Left forelimb (tissue), 1 donor: ENCODE measurements around the gene CDH13.
"Not testable (repeated sequence)": the region's sequence is repeated elsewhere in the genome, so short reads cannot be mapped to it uniquely, and the experiment has no call there.

Source experiments
- DNase-seq: peaks from one replicate; pipeline ENCODE4 v3.0.0-alpha.2; 2018; ENCODE audit warnings: low spot score

The CDH13 gene

DNA sequence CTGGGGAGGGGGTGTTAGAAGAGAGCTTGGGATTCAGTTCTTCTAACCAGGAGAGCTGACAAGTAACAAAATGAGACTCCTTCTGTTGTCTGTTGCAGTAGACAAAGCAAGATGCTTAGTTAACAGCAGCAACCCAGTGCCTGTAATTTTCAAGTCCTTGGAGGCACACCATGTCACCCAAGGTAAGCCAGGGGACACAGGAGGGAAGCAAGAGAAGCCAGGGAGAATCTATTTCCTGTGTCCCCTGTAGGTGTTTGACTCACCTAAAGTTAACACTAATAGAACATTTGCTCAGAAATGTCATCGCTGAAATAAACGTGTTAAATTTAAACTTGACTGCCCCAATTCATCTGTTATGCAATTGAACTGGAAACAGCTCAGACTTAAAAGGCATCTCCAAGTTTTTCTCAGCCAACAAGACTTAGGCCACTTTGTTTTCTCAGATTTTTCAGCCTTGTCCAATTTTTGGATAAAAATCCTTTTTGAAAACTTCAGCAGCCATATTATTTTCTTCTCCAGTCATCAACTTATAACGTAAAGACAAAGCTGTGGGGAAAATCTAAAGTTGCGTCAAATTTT, 257.6 kb downstream of the CDH13 start:
- no peak for DNase-seq

GRCh38 chr16:82886146-82886545, 259.4 kb downstream of the CDH13 start:
- no peak for DNase-seq

- DNase-seq, result no peak
Measured at GRCh38 chr16:82888591-82889001, 261.8 kb downstream of the CDH13 start.

GRCh38 chr16:82891424-82891823, 264.7 kb downstream of the CDH13 start:
- no peak for DNase-seq

- DNase-seq, result no peak
Measured at GRCh38 chr16:82891918-82892317, 265.1 kb downstream of the CDH13 start.

DNA sequence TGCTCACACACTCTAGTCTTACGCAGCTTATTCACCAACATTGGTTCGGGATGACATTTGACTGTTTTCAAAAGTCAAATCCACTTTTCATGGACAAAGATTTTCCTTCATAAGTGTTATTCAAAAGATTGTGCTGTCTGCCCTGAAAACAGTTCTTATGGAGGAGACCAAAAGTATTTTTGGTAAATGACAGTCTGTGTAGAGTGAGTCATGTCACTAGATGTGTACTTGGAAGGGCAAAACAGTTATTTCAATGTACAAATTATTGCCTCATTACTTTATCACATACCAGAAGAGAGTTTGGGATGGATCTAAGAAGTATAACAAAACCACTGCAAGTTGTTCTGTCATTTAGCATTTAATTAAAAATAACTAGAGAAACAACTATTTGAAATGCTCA, 265.6 kb downstream of the CDH13 start:
- no peak for DNase-seq

- DNase-seq, result no peak
Measured at GRCh38 chr16:82895843-82896242, 269.1 kb downstream of the CDH13 start.

DNA sequence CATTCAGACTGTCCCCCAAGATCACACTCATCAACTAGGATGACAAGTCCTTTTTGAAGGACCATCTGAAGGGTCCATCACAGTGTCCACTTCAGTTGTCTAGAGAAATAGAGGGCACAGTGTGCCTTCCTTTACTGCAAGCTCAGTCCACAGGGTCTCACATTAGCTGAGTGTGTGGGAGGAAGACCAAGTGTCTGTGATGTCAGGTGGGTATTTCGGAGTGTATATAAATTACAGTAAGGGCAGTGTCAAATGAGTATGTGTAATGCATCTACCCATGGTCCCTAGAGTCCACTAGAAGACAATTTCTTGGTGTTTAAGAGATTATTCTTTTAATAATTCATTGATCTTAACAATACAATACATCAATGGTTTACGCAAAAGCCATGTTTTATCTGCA, 272.2 kb downstream of the CDH13 start:
- no peak for DNase-seq

DNA sequence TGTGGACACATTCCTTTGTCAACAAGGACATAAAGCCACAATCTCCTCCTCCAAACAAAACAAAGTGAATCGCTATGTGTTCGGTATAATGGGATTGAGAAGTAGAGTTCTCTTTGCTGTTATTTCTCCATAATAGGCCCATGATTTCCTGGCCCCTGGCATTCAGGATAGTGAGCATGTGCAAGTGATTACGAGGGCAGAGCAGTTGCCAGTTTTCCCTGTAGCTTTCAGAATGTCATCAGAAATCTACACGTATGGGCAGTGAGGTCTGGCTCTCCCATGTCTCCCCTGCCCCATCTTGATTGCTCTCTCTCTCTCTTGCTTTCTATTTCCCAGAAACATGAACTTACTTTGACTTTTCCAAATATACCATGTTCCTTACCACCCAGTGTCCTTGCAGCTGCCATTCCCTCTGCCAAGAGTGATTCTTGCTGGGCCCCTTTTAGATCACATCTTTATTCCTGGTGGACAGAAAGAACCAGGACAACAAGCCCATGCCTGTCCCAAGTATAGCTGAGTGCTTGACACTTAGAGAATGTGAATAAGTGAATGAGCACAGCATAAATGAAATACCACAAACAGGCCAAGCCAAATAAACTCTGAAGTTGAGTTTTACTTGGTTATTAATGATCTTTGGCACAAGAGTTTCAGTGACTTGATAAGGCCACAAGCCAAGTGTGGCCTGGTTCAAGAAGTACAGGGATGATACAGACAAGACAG, 273.1 kb downstream of the CDH13 start:
- no peak for DNase-seq

DNA sequence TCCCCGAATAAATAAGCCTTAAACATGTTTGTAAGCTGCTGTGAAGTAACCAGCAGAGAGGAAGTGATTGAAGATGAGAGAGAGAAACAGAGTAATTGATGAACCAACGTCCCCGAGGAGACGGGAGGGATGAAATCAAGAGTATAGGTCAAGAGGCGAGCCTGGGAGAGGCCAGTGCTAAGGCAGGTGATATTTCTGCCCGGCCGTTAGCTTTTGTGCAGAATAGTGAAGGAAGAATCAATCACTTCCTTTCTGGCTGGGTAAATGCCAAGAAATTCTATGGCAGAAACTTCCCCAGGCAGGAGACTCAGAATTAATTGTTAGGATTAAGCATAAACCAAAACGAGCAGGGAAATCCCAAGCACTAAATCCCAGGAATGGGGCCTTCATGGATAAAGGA, 273.8 kb downstream of the CDH13 start:
- no peak for DNase-seq

DNA sequence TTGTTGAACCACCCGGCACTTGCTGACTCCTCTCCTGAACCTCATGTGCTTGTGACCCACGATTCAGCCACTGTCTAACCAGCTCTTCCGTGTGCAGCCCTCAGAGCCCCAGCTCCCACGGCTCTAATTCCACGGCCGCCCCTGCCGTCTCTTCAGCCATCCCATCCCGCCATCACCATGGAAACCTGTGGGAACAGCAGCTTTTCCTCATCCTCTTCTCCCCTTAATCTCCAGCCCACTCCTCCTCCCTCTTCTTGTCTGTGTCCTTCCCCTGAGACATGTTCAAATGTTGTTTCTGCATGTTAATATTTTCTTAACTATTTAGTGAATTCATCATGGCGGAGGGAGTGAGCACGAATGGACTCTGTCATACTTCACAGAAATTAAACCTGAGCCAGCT, 285.2 kb downstream of the CDH13 start:
- no peak for DNase-seq

DNA sequence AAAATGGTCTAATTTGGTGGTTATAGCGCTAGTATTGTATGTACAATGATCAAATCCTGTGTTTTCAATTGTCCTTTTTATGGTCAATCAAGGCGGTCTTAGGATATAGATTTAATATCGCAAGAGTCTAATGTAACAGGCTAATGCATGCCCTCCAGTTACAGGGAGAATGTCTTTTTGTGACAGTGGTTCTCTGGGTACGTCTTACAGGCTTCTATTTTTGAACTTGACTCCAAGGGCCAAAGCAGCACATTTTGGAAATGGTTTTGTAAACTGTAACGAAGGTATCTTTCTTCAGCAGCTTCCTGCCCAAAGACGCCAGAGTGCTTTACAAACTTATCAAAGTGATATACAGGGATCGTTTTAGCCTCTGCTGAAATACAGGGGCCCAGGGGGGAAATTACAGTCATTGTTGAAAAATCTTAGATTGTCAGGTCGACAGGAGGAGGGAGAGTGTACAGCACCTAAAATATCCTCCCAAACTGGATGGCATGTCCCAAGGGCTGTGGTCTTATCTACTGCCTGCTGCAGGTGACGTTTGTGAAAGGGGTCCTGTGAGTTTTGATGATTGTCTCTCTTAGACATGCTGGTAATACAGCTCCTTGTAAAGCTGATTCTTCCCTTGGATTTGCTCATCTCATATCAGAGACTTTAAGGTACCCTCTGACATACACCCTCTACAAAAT, 288.5 kb downstream of the CDH13 start:
- DNase-seq, result no peak

GRCh38 chr16:82917886-82918595, 291.3 kb downstream of the CDH13 start:
- no peak for DNase-seq

DNA sequence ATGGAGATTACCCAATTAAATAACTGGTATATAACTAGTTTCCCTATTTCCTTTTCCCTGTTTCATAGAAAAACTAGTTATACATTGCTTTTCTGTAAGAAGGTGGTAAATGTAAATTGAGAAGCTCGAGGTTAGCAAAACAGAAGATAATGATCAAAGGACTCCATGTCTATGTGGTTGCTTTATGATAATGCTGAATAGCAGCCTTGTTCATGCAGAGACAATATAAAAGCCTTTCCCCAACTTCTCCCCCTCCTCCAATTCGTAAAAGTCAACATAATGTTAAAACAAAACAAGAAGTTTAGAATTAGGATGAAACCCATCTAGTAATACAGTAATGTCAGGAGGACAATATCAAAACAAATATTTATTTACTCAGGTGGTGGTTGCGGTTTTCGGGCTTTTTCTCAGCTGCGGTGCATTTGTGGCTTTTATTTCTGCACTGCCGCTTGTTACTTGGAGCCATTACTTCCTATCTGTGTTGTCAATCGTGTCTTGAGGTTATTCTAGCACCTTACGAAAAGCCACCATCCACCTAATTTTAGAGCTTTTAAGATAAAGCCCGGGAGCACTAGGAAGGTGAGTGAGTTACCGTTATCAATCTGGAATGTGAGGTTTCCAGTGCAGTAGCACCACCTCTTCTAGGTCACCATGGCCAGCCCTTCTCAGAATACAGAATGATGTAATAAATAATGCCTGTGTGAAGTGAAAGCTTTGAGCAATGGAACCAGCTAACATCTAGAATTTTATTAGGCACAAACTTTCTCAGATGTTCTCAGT, 297.5 kb downstream of the CDH13 start:
- DNase-seq, result no peak

- no peak for DNase-seq
Measured at GRCh38 chr16:82926500-82926899, 299.7 kb downstream of the CDH13 start.

DNA sequence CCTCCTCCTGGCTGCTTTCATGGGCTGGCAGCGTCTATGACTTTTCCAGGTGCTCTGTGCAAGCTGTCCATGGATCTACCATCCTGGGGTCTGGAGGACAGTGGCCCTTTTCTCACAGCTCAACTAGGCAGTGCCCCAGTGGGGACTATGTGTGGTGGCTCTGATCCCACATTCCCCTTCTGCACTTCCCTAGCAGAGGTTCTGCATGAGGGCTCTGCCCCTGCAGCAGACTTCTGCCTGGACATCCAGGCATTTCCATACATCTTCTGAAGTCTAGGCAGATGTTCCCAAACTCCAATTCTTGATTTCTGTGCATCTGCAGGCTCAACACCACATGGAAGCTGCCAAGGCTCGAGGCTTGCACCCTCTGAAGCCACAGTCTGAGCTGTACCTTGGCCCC, 307.2 kb downstream of the CDH13 start:
- not testable (repeated sequence) for DNase-seq

DNA sequence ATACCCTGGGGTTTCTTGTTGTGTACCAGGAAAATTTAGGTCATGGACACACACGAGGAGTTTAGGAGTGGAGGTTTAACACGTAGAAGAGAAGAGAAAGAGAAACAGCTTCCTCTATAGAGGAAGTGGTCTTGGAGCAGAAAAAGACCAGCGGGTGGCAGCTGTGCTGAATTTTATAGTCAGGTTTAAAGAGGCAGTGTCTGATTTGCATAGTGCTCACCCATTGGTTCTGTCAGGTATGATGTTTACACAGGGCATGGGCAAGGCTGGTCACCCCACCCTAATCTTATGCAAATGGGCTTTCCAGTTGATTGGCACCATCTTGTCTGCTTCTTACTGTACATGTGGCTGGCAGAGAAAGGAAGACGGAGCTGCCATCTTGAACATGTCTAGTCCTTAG, 309.0 kb downstream of the CDH13 start:
- DNase-seq, result no peak

GRCh38 chr16:82936941-82937551, 310.3 kb downstream of the CDH13 start:
- DNase-seq, result no peak

- DNase-seq, result no peak
Measured at GRCh38 chr16:82937926-82938520, 311.3 kb downstream of the CDH13 start.

DNA sequence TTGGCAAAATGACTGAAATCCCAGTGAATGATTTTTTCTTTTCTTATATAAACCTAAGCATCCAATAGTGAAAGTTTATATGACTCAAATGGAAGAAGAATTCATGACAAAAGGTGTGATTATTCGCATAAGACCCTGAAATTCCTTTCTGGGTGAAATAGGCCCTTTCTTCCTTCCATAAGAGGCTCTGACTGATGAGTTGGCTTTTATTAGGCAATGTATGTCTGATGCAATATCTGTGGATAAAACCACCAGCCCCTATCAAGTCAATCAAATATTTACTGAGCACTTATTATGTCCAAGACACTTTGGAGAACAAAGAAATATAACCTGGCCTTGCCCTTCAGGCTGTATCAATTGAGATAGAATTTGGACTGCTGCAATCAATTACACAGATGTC, 316.6 kb downstream of the CDH13 start:
- DNase-seq, result no peak

DNA sequence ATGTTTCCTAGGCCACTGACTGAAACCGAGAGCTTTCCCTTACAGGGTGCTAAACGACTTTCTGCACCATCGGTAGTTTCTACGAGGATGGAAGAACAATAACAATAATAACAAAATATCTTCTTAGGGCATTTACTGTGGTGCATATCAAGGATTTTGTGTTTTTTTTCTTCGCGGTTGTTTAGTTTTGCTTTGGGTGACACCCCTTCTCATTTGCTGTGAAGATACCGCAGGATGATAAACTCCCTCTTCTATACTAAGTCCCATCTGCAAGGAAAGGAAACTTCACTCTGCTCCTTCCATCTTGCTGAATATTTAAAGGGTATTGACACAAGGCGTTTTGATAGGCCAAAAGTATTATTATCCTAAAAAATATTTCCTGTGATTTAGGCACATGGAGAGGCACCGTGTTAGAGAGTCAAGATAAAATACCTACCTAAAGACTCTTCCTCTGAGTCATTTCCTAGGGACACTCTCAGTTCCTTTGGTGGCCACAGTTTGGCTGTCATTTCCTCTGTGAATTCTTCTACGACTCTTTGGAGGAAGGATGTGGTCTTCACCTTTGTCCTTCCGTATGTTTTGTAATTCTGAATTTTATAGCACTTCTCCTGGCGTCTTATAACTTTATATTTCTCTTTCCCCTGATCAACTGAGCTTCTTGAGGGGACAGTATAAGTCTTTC, 318.8 kb downstream of the CDH13 start:
- DNase-seq, result no peak
